ENCODE measurements around the gene TSPAN16. TPM values are rescaled to one million over a fixed set of nuclear protein-coding genes. Genes with fewer than 3 reads are reported as not detected.
"Not testable (repeated sequence)": the region's sequence is repeated elsewhere in the genome, so short reads cannot be mapped to it uniquely, and the experiment has no call there.

TSPAN16 gene
- total RNA-seq, 1 experiment from 2014 or later, result not detected

DNA sequence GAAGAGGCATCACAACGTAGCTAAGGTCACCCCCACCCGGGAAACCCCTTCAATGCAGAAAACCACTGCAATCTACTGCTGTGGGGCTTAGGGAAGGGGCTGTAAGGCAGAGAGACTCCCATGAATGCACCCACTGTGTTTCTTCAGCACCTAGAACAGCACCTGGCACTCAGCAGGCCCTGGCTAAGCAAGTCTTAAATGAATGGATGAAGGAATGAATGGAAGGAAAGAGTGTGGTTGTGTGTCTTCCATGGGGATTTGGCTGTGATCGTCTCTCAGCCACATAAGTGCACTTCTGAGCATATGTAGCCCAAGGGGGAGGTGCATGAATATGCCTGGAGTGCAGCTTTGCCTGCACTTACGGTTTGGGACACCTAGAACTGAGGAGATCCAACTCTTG, 53.2 kb downstream of the TSPAN16 start:
- peaks cover 19 to 22% of the 10 kb centered on the region in 2 experiments for H3K4me1 Mint-ChIP-seq
- Histone ChIP-seq H2BK120ac (ENCODE audit: low read depth, low read length, poor library complexity, severe bottlenecking) (no peak overlapping the region), H3K9me3 (ENCODE audit: control insufficient read depth, low read depth, low read length) (no peaks in the 10 kb centered on the region), H3K79me1 (ENCODE audit: insufficient read depth, low read depth, low read length, poor library complexity, severe bottlenecking) (no peaks in the 10 kb centered on the region), H2AK5ac (ENCODE audit: insufficient read length, low read length) (no peak overlapping the region), H3K56ac (ENCODE audit: insufficient read length, low read depth, low read length) (no peak overlapping the region), H3K9ac (ENCODE audit: extremely low read depth, insufficient read length, low read length) (no peak overlapping the region), H2BK12ac (ENCODE audit: insufficient read length, low read depth, low read length) (no peak overlapping the region), H2AFZ (ENCODE audit: low read length) (no peak overlapping the region), H3K23me2 (ENCODE audit: insufficient read length, low read depth, low read length, poor library complexity, severe bottlenecking) (peaks cover 8% of the 10 kb centered on the region), H3K4me2 (ENCODE audit: insufficient read depth, insufficient read length, low read length) (no peak overlapping the region), H4K20me1 (ENCODE audit: control insufficient read depth, insufficient read depth, insufficient read length) (no peaks in the 10 kb centered on the region), H3K4me1 (ENCODE audit: insufficient read depth, low read length) (no peaks in the 10 kb centered on the region; the same call in 1 of the 2 replicates), H3K23ac (ENCODE audit: insufficient read length, low read depth, low read length) (no peak overlapping the region), H3K27me3 (ENCODE audit: insufficient read depth, low read length) (no peaks in the 10 kb centered on the region), H3T11ph (ENCODE audit: low read length) (no peak overlapping the region), H4K91ac (ENCODE audit: insufficient read length, low read depth, low read length) (no peak overlapping the region), H3K14ac (ENCODE audit: insufficient read depth, low read length) (no peak overlapping the region), H4K8ac (replicated peaks; ENCODE audit: insufficient read length, low read depth, low read length) (no peak overlapping the region), H4K5ac (ENCODE audit: insufficient read length, low read depth, low read length) (no peak overlapping the region), H2BK20ac (ENCODE audit: low read depth, low read length, poor library complexity, severe bottlenecking) (no peak overlapping the region), H3K18ac (ENCODE audit: insufficient read length, low read depth, low read length) (no peak overlapping the region), H3K27ac (ENCODE audit: insufficient read length, low read depth, low read length) (no peak overlapping the region), H3K79me2 (ENCODE audit: insufficient read depth, low read length) (no peaks in the 10 kb centered on the region), H2BK15ac (ENCODE audit: low read depth, low read length) (no peak overlapping the region), H3K4ac (ENCODE audit: low read depth, low read length) (no peak overlapping the region), H2BK5ac (ENCODE audit: insufficient read length, low read length) (no peak overlapping the region)
- no peak overlapping the region for H3K4me3 Mint-ChIP-seq
- WGBS (ENCODE audit: extremely low coverage, insufficient read length, low lambda C conversion rate), result no CpG with 5 or more reads among the region's 4 CpGs
- peaks cover 23% of the 10 kb centered on the region for H3K27me3 Mint-ChIP-seq (ENCODE audit: low read depth)
- TF ChIP-seq, protein P1, sequence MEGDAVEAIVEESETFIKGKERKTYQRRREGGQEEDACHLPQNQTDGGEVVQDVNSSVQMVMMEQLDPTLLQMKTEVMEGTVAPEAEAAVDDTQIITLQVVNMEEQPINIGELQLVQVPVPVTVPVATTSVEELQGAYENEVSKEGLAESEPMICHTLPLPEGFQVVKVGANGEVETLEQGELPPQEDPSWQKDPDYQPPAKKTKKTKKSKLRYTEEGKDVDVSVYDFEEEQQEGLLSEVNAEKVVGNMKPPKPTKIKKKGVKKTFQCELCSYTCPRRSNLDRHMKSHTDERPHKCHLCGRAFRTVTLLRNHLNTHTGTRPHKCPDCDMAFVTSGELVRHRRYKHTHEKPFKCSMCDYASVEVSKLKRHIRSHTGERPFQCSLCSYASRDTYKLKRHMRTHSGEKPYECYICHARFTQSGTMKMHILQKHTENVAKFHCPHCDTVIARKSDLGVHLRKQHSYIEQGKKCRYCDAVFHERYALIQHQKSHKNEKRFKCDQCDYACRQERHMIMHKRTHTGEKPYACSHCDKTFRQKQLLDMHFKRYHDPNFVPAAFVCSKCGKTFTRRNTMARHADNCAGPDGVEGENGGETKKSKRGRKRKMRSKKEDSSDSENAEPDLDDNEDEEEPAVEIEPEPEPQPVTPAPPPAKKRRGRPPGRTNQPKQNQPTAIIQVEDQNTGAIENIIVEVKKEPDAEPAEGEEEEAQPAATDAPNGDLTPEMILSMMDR (conservative IDR thresholded peaks at IDR 0.05), result no peak
- DNase-seq, result no peak
- peaks cover 0 to 8% (median 0%) of the 10 kb centered on the region in 3 experiments; a peak in 3 of 7 replicates for H3K36me3 Mint-ChIP-seq (ENCODE audit: insufficient read depth in 1 of 3, low read depth in 3 of 3)
- H3K27ac Mint-ChIP-seq, result no peak overlapping the region
- peaks cover 3 to 7% of the 10 kb centered on the region in 2 experiments; a peak in 3 of 5 replicates for H3K9me3 Mint-ChIP-seq

DNA sequence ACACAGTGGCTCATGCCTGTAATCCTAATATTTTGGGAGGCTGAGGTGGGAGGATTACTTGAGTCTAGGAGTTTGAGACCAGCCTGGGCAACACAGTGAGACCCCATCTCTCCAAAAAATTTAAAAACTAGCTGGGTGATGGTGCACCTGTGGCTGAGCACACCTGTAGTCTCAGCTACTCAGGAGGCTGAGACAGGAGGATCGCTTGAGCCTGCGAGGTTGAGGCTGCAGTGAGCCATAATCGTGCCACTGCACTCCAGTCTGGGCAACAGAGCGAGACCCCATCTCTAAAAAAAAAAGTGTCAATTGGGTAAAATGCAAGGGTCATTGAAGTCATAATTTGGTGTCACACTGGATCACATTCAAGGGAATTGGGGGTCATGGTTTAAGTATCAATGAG, 58.1 kb downstream of the TSPAN16 start:
- not testable (repeated sequence) for H3K18ac ChIP-seq (ENCODE audit: insufficient read length, low read depth, low read length); H2BK15ac ChIP-seq (ENCODE audit: low read depth, low read length); H3K4me2 ChIP-seq (ENCODE audit: insufficient read depth, insufficient read length, low read length); H2AK5ac ChIP-seq (ENCODE audit: insufficient read length, low read length); H3K9me3 ChIP-seq (ENCODE audit: control insufficient read depth, low read depth, low read length); H3K4me3 Mint-ChIP-seq; H2BK20ac ChIP-seq (ENCODE audit: low read depth, low read length, poor library complexity, severe bottlenecking); H2BK5ac ChIP-seq (ENCODE audit: insufficient read length, low read length); H3K23me2 ChIP-seq (ENCODE audit: insufficient read length, low read depth, low read length, poor library complexity, severe bottlenecking); H2BK120ac ChIP-seq (ENCODE audit: low read depth, low read length, poor library complexity, severe bottlenecking); H3K79me2 ChIP-seq (ENCODE audit: insufficient read depth, low read length); H3K23ac ChIP-seq (ENCODE audit: insufficient read length, low read depth, low read length); H4K91ac ChIP-seq (ENCODE audit: insufficient read length, low read depth, low read length); H4K20me1 ChIP-seq (ENCODE audit: control insufficient read depth, insufficient read depth, insufficient read length); H3K9me3 Mint-ChIP-seq; H3K79me1 ChIP-seq (ENCODE audit: insufficient read depth, low read depth, low read length, poor library complexity, severe bottlenecking); H3K4me1 ChIP-seq (ENCODE audit: insufficient read depth, low read length); H2BK12ac ChIP-seq (ENCODE audit: insufficient read length, low read depth, low read length); H4K5ac ChIP-seq (ENCODE audit: insufficient read length, low read depth, low read length); H3K56ac ChIP-seq (ENCODE audit: insufficient read length, low read depth, low read length); H2AFZ ChIP-seq (ENCODE audit: low read length); H3K27me3 ChIP-seq (ENCODE audit: insufficient read depth, low read length); H3K27ac ChIP-seq (ENCODE audit: insufficient read length, low read depth, low read length); H4K8ac ChIP-seq (replicated peaks; ENCODE audit: insufficient read length, low read depth, low read length); H3K36me3 Mint-ChIP-seq (ENCODE audit: insufficient read depth in 1 of 3, low read depth in 3 of 3); H3K9ac ChIP-seq (ENCODE audit: extremely low read depth, insufficient read length, low read length); H3K27ac Mint-ChIP-seq; DNase-seq; H3K4ac ChIP-seq (ENCODE audit: low read depth, low read length); H3T11ph ChIP-seq (ENCODE audit: low read length); H3K14ac ChIP-seq (ENCODE audit: insufficient read depth, low read length)
- WGBS (ENCODE audit: extremely low coverage, insufficient read length, low lambda C conversion rate), result no CpG with 5 or more reads among the region's 4 CpGs
- H3K27me3 Mint-ChIP-seq (ENCODE audit: low read depth), result peaks cover 56% of the 10 kb centered on the region
- H3K4me1 Mint-ChIP-seq, result peaks cover 7 to 26% of the 10 kb centered on the region in 2 experiments

All from H9 (cell line).